SK-N-SH treated with all-trans-retinoic acid at 6 μM for 48 hours (cell line): Measurements from ENCODE around the gene STYK1.
"Not testable (repeated sequence)": the region's sequence is repeated elsewhere in the genome, so short reads cannot be mapped to it uniquely, and the experiment has no call there.

Experiments used
- ARNTL ChIP-seq: fragments of 450-650 bp; formaldehyde crosslinking; IDR thresholded peaks from 2 replicates; pipeline ENCODE4 v1.5.0; 2020; ENCODE audit warnings: low read depth, mild to moderate bottlenecking, moderate library complexity, borderline replicate concordance
- BACH2 ChIP-seq: fragments of 250-450 bp; sonication (Bioruptor Pico); IDR thresholded peaks from 2 replicates; pipeline ENCODE4 v1.9.0; 2021; ENCODE audit warnings: mild to moderate bottlenecking, borderline replicate concordance
- CSDC2 ChIP-seq: fragments of 250-450 bp; sonication (Bioruptor Pico); IDR thresholded peaks from 2 replicates; pipeline ENCODE4 v1.5.0; 2020; ENCODE audit warnings: mild to moderate bottlenecking, moderate library complexity
- OSR1 ChIP-seq: fragments of 250-450 bp; sonication (Bioruptor Pico); IDR thresholded peaks from 2 replicates; pipeline ENCODE4 v1.8.0; 2022; ENCODE audit warnings: moderate library complexity, mild to moderate bottlenecking, inconsistent platforms
- PPARA ChIP-seq: fragments of 250-450 bp; sonication (Bioruptor Pico); IDR thresholded peaks from 2 replicates; pipeline ENCODE4 v1.5.0; 2020; ENCODE audit warnings: mild to moderate bottlenecking, borderline replicate concordance
- RARB ChIP-seq: fragments of 250-450 bp; sonication (Bioruptor Pico); IDR thresholded peaks from 2 replicates; pipeline ENCODE4 v1.8.0; 2021; ENCODE audit warnings: mild to moderate bottlenecking, moderate library complexity
- TCF4 ChIP-seq: fragments of 250-450 bp; sonication (Bioruptor Pico); IDR thresholded peaks from 2 replicates; pipeline ENCODE4 v1.8.0; 2021; ENCODE audit warnings: mild to moderate bottlenecking, moderate library complexity, borderline replicate concordance
- ZC3H10 ChIP-seq: fragments of 250-450 bp; sonication (Bioruptor Pico); IDR thresholded peaks from 2 replicates; pipeline ENCODE4 v1.5.1; 2021; ENCODE audit warnings: mild to moderate bottlenecking, moderate library complexity
- ZFP30 ChIP-seq: fragments of 450-650 bp; formaldehyde crosslinking; IDR thresholded peaks from 2 replicates; pipeline ENCODE4 v1.5.0; 2022; ENCODE audit warnings: mild to moderate bottlenecking, moderate library complexity
- ZNF70 ChIP-seq: fragments of 450-650 bp; formaldehyde crosslinking; IDR thresholded peaks from 2 replicates; pipeline ENCODE4 v1.5.0; 2020; ENCODE audit warnings: mild to moderate bottlenecking, moderate library complexity
- ZNF8 ChIP-seq: fragments of 450-650 bp; formaldehyde crosslinking; IDR thresholded peaks from 2 replicates; pipeline ENCODE4 v1.5.0; 2020; ENCODE audit warnings: mild to moderate bottlenecking, moderate library complexity
- TF ChIP-seq, protein P1 (sequence below): fragments of 250-450 bp; sonication (Bioruptor Pico); IDR thresholded peaks from 2 replicates; pipeline ENCODE4 v1.8.0; 2020; ENCODE audit warnings: mild to moderate bottlenecking, moderate library complexity, borderline replicate concordance
- TF ChIP-seq, protein P2 (sequence below): fragments of 250-450 bp; sonication (Bioruptor Pico); IDR thresholded peaks from 2 replicates; pipeline ENCODE4 v1.5.1; 2021; ENCODE audit warnings: mild to moderate bottlenecking, moderate library complexity

- not testable (repeated sequence) for TF ChIP-seq OSR1; ZNF70 (CRISPR knock-in tag); PPARA (CRISPR knock-in tag); ZC3H10; ARNTL; BACH2 (CRISPR knock-in tag); RARB (CRISPR knock-in tag); TCF4 (CRISPR knock-in tag); ZNF8; ZFP30 (CRISPR knock-in tag); CSDC2 (CRISPR knock-in tag)
- TF ChIP-seq, protein P1, sequence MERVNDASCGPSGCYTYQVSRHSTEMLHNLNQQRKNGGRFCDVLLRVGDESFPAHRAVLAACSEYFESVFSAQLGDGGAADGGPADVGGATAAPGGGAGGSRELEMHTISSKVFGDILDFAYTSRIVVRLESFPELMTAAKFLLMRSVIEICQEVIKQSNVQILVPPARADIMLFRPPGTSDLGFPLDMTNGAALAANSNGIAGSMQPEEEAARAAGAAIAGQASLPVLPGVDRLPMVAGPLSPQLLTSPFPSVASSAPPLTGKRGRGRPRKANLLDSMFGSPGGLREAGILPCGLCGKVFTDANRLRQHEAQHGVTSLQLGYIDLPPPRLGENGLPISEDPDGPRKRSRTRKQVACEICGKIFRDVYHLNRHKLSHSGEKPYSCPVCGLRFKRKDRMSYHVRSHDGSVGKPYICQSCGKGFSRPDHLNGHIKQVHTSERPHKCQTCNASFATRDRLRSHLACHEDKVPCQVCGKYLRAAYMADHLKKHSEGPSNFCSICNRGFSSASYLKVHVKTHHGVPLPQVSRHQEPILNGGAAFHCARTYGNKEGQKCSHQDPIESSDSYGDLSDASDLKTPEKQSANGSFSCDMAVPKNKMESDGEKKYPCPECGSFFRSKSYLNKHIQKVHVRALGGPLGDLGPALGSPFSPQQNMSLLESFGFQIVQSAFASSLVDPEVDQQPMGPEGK (CRISPR knock-in tag) = not testable (repeated sequence)
- TF ChIP-seq, protein P2, sequence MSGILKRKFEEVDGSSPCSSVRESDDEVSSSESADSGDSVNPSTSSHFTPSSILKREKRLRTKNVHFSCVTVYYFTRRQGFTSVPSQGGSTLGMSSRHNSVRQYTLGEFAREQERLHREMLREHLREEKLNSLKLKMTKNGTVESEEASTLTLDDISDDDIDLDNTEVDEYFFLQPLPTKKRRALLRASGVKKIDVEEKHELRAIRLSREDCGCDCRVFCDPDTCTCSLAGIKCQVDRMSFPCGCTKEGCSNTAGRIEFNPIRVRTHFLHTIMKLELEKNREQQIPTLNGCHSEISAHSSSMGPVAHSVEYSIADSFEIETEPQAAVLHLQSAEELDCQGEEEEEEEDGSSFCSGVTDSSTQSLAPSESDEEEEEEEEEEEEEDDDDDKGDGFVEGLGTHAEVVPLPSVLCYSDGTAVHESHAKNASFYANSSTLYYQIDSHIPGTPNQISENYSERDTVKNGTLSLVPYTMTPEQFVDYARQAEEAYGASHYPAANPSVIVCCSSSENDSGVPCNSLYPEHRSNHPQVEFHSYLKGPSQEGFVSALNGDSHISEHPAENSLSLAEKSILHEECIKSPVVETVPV = not testable (repeated sequence)
Measured at GRCh38 chr12:10611258-10611657, 62.6 kb downstream of the STYK1 start.
